Fibroblast of skin of left biceps (primary cell): ENCODE results near the gene FAM111A.

ENCODE experiments used
- DNase-seq, 2 experiments: peaks; one replicate each; pipeline ENCODE4 v3.0.0-alpha.2; 2013; ENCODE audit warnings: low read depth in 2 of 2

The FAM111A gene

GRCh38 chr11:59179121-59179520 is 36.5 kb downstream of the FAM111A start:
- DNase-seq: no peak

GRCh38 chr11:59180168-59180776 is 37.6 kb downstream of the FAM111A start:
- DNase-seq: no peak

GRCh38 chr11:59180907-59181306 is 38.3 kb downstream of the FAM111A start:
- DNase-seq: no peak

GRCh38 chr11:59181746-59182456 is 39.2 kb downstream of the FAM111A start:
- DNase-seq: no peak

- no peak for DNase-seq
Observed at GRCh38 chr11:59182457-59183151, 39.9 kb downstream of the FAM111A start.

- DNase-seq: no peak
Observed at GRCh38 chr11:59183771-59184170, 41.1 kb downstream of the FAM111A start.

- DNase-seq: no peak
Observed at GRCh38 chr11:59184691-59185339, 42.2 kb downstream of the FAM111A start.

GRCh38 chr11:59185386-59185945 is 42.8 kb downstream of the FAM111A start:
- DNase-seq: no peak

GRCh38 chr11:59186130-59186594 is 43.5 kb downstream of the FAM111A start:
- no peak for DNase-seq

- no peak for DNase-seq
Observed at GRCh38 chr11:59187035-59187434, 44.4 kb downstream of the FAM111A start.

- no peak for DNase-seq
Observed at GRCh38 chr11:59187587-59187986, 44.9 kb downstream of the FAM111A start.

- no peak for DNase-seq
Observed at GRCh38 chr11:59188954-59189353, 46.3 kb downstream of the FAM111A start.

GRCh38 chr11:59189986-59190385 is 47.3 kb downstream of the FAM111A start:
- DNase-seq: no peak

- DNase-seq: no peak
Observed at GRCh38 chr11:59191095-59191494, 48.4 kb downstream of the FAM111A start.

- DNase-seq: no peak
Observed at GRCh38 chr11:59191890-59192289, 49.2 kb downstream of the FAM111A start.

- no peak for DNase-seq
Observed at GRCh38 chr11:59192446-59193020, 49.9 kb downstream of the FAM111A start.

- no peak for DNase-seq
Observed at GRCh38 chr11:59193587-59194130, 51.0 kb downstream of the FAM111A start.

- DNase-seq: no peak
Observed at GRCh38 chr11:59195586-59195985, 52.9 kb downstream of the FAM111A start.

- no peak for DNase-seq
Observed at GRCh38 chr11:59196777-59197176, 54.1 kb downstream of the FAM111A start.

- DNase-seq: no peak
Observed at GRCh38 chr11:59197991-59198390, 55.3 kb downstream of the FAM111A start.

GRCh38 chr11:59198726-59199125 is 56.1 kb downstream of the FAM111A start:
- DNase-seq: no peak
